GM18867 (cell line): ENCODE data around the gene NLRP3.
"Not testable (repeated sequence)": the region's sequence is repeated elsewhere in the genome, so short reads cannot be mapped to it uniquely, and the experiment has no call there.

Experiments used
- ATAC-seq: cut with Tn5 transposase; IDR thresholded peaks from one replicate; pipeline ENCODE4 v1.9.1; 2021; ENCODE audit warnings: mild to moderate bottlenecking, moderate library complexity; ENCODE audit not compliant: unreplicated experiment

Gene NLRP3

DNA sequence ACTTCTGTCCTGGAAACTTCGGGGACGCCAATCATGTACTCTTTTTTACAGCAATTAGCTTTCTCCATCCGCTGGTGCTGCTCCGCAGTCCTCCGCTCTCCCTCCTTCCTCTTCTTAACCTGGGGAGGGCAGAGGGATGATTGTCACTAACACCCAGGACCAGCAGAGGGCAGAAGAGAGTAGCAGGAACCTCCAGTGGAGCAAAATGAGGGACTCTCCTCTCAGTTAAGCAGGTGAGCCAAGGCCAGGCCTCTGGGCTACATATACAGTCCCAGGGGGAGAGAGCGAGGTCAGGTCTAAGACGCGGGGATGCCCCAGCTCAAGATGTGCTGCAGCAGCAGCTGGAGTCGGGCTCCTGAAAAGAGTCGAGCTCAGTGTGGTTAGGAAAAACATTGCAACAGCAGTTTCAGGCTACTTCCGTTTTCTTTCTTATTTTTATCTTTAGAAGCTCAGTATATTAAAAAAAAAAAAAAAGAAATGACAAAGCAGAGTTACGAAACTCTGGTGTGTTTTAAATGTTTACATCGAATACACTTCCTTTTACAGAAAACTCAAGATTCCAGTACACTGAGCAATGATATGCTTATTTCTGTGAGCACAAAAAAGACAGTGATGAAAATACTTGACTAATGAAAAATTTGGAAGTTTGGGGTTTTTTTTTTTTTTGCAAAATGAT, 25.7 kb upstream of the NLRP3 start:
- ATAC-seq = peak; percentile 99

DNA sequence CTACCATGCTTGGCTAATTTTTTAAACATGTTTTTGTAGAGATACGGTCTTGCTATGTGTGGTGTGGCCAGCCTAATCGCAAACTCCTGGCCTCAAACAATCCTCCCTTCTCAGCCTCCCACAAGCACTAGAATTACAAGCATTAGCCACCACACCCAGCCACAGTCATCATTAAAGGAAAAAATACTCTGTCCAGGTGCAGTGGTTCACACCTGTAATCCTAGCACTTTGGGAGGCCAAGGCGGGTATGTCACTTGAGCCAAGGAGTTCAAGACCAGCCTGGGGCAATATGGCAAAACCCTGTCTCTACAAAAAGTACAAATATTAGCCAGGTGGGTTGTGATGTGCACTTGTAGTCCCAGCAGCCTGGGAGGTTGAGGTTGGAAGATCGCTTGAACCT, 25.0 kb upstream of the NLRP3 start:
- ATAC-seq = no peak

DNA sequence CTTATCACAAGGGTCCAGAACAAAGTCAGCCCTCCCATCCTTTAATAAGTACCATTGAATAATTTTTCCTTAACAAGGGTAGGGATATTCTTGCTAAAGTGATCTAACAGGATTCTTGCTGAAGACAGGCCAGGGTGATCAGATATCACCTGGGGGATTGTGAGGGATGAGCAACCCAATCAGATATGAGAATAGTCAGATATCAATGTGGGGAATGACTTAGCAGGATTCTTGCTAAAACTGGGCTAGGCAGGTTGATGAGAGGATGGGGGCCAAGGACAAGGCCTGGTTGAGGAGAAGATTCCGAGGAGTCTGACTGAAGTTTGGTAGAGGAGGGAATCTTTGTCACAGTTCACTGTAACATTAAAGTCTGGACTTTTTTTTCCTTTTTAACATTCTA, 23.9 kb upstream of the NLRP3 start:
- ATAC-seq = no peak

DNA sequence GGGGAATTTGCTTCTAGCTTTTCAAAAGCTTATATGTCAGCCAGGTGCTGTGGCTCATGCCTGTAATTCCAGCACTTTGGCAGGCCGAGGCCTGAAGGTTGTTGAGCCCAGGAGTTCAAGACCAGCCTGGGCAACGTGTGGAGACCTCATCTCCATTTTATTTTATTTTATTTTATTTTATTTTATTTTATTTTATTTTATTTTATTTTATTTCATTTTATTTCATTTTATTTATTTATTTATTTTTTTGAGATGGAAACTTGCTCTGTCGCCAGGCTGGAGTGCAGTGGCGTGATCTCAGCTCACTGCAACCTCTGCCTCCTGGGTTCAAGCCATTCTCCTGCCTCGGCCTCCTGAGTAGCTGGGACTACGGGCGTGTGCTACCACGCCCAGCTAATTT, 20.9 kb upstream of the NLRP3 start:
- not testable (repeated sequence) for ATAC-seq

DNA sequence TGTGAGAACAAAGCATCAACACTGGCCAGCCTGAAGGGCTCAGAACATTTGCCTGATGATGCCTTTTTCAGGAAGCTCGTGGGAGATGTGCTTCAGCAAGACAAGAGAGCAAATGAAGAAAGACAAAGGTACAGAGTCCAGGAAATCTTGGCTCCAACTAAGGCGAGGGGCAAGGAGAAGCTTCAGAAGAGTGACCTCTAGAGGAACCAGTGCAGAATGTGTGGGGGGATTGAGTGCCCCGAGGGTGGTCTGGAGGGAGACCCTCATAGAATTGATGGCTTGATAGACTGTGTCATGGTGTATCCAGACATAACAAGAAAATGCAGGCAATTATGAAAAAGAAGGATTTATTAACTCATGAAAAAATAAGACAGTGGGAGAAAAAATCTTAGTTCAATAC, 15.3 kb upstream of the NLRP3 start:
- no peak for ATAC-seq

DNA sequence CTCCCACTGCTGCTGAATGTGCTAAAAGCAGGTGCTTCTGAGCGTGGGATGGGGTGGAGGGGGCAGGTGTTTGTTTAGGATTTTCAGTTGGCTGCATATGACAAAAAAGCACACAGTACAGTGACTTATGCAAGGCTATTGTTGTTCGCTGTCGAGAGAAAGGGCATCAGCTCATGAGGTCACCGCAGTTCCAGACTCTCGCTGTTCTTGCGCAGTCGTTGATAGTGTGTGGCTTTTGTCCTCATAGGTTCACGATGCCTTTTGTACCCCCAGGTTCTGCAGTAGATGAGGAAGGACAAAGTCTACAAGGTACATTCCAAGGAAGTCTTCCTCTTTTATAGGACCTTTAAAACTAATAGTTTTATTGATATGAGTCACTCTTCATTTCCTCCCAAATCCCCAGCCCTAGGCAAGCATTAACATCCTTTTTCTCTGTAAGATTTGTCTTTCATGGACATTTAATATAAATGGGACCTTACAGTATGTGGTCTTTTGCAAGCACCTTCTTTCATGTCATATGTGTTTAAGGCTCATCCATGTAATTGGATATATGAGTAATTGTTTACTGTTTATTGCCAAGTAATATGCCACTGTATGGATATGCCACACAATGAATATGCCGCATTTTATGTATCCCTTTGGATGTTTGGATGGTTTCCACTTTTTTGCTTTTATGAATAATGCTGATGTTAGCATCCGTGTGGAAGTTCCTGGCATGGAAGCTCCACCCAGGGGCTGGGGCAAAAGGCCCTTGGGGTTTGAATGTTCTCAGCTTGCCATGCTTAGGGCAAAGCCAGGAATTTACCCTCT, 14.5 kb upstream of the NLRP3 start:
- no peak for ATAC-seq

DNA sequence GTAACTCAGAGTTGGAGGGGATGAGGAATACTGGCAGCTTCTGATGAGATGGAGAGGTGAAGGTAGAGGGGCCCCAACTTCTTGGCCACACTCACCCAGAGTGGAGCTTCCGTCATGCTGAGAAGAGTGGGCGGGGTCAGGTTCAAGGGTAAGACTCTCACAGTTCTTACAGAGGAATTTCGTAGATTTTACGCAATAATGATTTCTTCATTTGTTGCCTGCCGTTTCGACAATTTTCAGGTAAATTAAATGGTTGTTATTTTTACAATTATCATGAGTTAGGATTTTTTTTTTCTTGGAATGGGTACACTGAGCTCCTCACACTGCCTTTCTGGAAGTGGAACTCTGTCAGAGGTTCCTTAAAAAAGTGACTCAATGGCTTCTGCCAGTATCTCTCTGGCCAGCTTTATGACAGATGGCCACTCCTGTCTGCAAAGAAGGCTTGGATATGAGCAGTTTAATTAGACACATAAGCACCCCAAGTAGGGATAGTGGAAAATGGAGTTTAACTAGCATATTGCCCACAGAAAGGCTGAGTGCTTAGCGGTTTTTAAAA, 13.8 kb upstream of the NLRP3 start:
- no peak for ATAC-seq

DNA sequence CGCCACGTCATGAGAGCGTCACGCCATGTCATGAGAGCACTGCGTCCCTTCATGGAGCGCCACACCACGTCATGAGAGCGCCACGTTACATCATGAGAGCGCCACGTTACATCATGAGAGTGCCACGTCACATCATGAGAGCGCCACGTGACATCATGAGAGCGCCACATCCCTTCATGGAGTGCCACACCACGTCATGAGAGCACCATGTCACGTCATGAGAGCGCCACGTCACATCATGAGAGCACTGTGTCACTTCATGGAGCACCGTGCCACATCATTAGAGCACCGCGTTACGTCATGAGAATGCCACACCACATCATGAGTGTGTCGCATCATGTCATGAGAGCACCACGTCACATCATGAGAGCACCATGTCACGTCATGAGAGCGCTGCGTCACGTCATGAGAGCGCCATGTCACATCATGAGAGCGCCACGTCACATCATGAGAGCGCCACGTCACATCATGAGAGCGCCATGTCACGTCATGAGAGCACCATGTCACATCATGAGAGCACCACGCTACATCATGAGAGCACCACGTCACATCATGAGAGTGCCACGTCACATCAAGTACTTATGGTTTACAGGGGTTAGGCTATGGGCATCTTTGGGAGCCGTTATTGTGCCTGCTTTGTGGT, 9.8 kb upstream of the NLRP3 start:
- ATAC-seq = no peak

DNA sequence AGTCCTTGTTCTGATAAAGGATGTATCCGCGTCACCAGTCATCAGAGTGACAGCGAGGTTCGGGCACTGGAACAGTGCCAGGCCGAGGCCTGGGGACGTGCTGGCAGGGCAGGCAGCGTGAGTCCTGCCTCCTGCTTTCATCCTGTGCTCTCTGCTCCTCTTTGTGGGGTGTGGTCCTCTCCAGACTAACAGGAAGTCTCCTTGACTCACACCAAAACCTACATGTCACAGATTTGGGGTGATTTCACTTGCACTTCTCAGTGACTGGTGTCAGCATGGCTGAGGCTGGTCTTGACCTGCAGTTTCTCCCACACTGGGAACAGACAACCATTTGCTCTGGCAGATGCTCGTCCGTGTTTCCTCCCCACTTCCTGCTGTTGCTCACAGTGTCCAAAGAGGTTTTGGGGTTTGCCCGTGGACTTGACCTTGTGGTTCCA, 8.8 kb upstream of the NLRP3 start:
- peak; percentile 68 for ATAC-seq

DNA sequence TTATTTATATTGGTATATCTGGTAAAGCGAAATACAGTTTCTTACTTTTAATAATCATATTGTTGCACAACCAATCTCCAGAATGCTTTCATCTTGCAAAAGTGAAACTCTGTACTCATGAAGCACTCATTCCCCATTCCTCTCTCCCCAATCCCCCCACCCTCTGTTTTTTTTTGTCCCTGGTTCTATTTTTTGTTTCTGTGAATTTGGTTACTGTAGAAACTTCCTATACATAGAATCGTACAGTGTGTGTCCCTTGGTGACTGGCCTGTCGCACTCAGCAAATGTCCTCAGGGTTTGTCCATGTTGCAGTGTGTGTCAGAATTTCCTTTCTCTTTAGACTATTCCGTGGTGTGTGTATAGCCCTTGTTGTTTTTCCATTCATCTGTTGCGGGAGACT, 7.9 kb upstream of the NLRP3 start:
- ATAC-seq = no peak

DNA sequence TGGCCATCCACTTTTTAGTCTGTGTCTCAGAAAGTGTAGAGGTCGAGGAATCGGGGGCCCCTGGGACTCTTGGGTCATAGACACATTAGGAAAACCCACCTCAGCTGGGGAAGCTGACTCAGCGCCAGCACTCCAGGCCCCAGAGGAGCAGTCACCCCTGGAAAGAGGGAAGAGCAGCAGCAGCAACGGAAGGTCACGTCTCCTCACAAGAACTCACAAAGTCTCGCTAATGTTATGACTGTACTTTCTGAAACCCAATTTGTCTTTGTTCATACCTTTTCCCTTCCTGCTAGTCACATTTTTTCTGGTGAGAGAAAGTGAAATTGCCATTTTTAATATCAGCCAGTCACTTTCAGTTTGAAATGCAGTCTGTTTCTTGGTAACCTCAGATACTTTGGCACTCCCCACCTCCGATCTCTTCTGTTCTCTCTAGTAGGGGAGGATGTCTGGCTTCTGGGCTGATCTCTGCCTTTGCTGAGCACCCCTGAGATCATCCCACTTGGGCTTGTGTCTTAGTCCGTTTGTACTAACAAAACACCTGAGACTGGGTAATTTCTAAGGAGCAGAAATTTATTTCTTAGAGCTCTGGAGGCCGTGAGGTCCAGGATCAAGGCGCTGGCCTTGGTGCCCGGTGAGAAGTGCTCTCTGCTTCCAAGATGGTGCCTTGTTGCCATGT, 6.0 kb upstream of the NLRP3 start:
- peak; percentile 87 for ATAC-seq

DNA sequence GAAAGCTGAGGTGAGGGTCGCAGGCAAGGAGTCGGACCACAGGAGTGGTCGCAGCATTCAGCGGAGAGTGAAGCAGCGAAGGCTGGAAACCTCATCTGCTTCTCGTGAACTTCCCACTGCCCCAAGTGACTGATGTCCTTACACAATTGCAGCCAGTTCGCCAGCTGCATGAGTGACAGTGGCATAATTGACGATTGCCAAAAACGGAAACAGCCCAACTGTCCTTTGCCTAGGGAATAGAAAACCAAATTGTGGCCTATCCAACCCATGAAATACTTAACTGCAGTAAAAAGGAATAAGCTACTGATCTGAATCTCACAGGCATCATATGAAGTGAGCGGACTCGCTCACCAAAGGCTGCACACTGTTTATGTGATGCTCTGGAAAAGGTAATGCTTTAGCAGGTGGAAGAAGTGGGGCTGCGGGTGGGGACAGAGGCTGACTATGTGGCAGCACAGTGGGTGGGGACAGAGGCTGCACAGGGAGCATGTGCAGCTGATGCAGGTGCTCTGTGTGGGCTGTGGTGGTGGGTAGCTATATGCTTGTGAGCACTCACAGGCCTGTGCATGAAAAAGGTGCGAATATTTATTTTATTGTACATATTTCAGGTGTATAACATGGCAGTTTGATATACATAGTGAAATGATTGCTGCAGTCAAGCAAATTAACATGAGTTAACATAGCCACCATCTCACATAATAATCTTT, 4.2 kb upstream of the NLRP3 start:
- ATAC-seq = no peak

DNA sequence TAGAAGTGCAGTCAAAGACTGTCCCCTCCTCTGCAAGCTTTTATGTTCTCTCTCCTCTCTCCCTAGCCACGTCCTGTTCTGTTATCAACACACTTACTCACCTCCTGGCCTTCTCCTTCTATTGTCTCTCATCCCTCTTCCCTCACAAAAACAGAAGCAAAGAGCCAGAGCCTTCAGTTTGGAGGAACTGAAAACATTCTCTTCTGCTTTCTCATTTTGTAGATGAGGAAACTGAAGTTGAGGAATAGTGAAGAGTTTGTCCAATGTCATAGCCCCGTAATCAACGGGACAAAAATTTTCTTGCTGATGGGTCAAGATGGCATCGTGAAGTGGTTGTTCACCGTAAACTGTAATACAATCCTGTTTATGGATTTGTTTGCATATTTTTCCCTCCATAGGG, 1.9 kb downstream of the NLRP3 start:
- no peak for ATAC-seq

DNA sequence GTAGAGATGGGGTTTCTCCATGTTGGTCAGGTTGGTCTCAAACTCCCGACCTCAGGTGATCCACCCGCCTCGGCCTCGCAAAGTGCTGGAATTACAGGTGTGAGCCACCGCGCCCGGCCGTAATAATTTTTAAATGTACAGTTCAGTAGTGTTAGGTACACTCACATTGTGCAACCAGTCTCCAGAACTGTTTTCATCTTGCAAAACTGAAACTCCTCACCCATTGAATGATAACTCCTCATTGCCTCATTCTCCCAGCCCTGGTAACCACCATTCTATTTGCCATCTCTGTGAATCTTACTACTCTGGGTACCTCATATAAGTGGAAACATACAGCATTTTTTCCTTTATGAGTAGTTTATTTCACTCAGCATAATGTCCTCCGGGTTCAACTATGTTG, 3.4 kb downstream of the NLRP3 start:
- no peak for ATAC-seq

DNA sequence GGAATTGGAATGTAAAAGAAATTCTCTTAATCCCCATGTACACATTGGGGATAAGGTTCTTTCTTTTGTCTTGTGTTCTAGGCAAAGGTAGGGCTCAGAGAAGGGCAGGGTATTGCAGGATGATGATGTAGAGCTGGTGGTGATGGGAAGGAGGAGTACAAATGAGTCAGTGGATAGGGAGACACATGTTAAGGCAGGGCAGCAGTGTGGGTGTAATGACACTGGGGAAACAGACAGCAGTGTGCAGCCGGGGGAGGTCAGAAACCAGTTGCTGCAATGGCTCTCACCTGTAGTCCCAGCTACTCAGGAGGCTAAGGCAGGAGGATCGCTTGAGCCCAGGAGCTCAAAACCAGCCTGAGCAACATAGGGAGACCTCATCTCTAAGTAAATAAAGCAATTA, 5.1 kb downstream of the NLRP3 start:
- ATAC-seq = no peak

DNA sequence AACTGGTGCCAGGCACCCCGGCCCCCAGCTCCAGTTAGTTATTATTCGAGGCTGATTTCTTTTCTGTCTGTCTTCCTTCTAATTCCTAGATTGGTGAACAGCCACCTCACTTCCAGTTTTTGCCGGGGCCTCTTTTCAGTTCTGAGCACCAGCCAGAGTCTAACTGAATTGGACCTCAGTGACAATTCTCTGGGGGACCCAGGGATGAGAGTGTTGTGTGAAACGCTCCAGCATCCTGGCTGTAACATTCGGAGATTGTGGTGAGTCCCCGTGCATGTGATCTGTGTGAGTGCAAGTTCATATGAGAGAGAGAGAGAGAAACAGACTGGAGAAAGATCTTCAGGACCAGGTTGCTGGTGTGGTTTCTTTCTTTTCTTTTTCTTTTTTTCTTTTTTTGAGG, 13.5 kb downstream of the NLRP3 start:
- ATAC-seq = no peak

DNA sequence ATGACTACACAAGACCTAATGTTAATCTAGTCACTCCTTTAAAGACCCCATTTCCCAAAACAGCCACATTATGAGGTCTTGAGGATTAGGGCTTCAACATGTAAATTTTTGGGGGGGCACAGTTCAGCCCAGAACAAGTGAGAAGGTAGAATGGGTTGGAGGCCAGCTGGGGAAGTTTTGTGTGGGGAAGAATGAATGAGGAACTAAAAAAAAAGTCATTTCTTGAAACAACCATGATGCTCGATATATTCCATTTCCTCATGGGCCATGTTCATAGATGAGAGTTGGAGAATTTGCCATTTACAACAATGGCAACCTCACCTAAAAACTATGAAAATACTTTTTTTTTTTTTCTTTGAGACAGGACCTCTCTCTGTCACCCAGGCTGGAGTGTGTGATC, 14.5 kb downstream of the NLRP3 start:
- no peak for ATAC-seq

DNA sequence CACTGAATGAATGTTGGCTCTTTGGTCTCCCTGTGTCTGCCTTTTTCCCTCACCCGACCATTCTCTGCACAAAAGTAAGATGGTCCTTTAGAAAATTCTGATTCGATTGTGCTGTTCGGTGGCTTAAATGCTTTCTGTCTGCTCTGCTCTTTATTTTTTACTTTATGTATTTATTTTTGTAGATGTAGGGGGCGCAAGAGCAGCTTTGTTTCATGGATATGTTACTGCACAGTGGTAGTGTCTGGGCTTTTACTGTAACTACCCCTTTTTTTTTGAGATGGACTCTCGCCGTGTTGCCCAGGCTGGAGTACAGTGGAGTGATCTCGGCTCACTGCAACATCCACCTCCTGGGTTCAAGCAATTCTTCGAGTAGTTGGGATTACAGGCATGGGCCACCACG, 15.7 kb downstream of the NLRP3 start:
- ATAC-seq = no peak

DNA sequence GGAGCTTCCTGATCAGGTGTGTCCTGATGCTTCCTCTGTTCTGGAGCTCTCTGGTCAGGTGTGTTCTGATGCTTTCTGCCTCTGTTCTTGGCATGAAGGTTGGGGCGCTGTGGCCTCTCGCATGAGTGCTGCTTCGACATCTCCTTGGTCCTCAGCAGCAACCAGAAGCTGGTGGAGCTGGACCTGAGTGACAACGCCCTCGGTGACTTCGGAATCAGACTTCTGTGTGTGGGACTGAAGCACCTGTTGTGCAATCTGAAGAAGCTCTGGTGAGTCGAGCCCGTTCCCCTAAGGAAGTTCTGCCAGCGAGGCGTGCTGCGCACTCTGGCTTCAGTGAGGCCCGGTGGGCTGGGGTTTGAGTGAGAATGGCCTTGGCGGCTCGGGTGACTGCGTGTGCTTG, 18.0 kb downstream of the NLRP3 start:
- ATAC-seq = no peak

DNA sequence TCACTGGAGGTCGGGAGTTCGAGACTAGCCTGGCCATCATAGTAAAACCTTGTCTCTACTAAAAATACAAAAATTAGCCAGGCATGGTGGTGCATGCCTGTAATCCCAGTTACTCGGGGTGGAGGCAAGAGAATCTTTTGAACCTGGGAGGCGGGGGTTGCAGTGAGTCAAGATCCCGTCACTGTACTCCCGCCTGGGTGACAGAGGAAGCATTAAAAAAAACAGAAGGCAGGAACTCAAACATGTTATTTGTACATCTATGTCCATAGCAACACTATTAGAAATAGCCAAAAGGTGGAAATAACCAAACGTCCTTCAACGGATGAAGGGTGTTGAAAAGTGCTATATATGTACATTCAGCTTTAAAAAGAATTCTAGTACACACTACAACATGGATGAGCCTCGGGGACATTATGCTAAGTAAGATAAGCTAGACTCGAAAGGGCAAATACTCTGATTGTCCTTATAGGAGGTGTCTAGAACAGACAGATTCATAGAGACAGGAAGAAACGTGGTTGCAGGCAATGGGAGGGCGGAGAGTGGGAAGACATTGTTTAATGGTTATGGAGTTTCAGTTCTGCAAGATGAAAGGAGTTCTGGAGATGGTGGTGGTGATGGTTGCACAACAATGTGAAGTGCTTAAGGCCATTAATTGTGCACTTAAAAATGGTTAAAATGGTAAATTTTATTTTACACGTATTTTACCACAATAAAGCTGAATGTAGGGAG, 19.2 kb downstream of the NLRP3 start:
- no peak for ATAC-seq
